CD14-positive monocyte (primary cell): Measurements from ENCODE around the gene SKIC8. TPM values are rescaled to one million over a fixed set of nuclear protein-coding genes. Genes with fewer than 3 reads are reported as not detected.
A peak's percentile ranks its signal among the peaks of the same experiment; 100 is the strongest.

Experiments used
- DNase-seq, 3 donors: peaks; one replicate each; pipeline ENCODE4 v3.0.0-alpha.2; 2011 to 2022
- H2AFZ ChIP-seq: 2 replicates; pipeline ENCODE4 v1.6.0; 2012; ENCODE audit warnings: mild to moderate bottlenecking, low read depth, low read length, inconsistent platforms; ENCODE audit not compliant: insufficient read depth, poor library complexity, severe bottlenecking
- H3K27ac ChIP-seq, 2 donors: 1 replicate in 1 of 2; 2 replicates in 1 of 2; pipeline ENCODE4 v1.5.1; 2012 to 2013; ENCODE audit warnings: low read length in 2 of 2, control low read depth in 1 of 2, inconsistent platforms in 1 of 2, low read depth in 1 of 2, mild to moderate bottlenecking in 1 of 2
- H3K27me3 ChIP-seq, 2 donors: one replicate each; pipeline versions ENCODE4 v1.6.0 to v1.6.1; 2011 to 2013; ENCODE audit warnings: low read length in 2 of 2; ENCODE audit not compliant: control insufficient read depth in 2 of 2, insufficient read depth in 2 of 2
- H3K36me3 ChIP-seq, 2 donors: replicated peaks in 1 of 2; 1 replicate in 1 of 2; 2 replicates in 1 of 2; pipeline versions ENCODE4 v1.5.1 to v1.6.1; 2012 to 2013; ENCODE audit warnings: low read length in 2 of 2, control low read depth in 1 of 2, inconsistent platforms in 1 of 2, mild to moderate bottlenecking in 1 of 2; ENCODE audit not compliant: insufficient read depth in 2 of 2, control insufficient read depth in 1 of 2
- H3K4me1 ChIP-seq, 2 donors: 1 replicate in 1 of 2; 2 replicates in 1 of 2; pipeline versions ENCODE4 v1.5.1 to v1.6.1; 2012 to 2013; ENCODE audit warnings: low read length in 2 of 2, control low read depth in 1 of 2, inconsistent platforms in 1 of 2, mild to moderate bottlenecking in 1 of 2, moderate library complexity in 1 of 2; ENCODE audit not compliant: insufficient read depth in 2 of 2, control insufficient read depth in 1 of 2
- H3K4me2 ChIP-seq: replicated peaks from 2 replicates; pipeline ENCODE3; 2012; ENCODE audit warnings: low read length, moderate library complexity, mild to moderate bottlenecking; ENCODE audit not compliant: poor library complexity, severe bottlenecking; ENCODE audit errors: extremely low read depth
- H3K4me3 ChIP-seq, 3 experiments: fragments of 200-600 bp in 1 of 3; sonication (generic) in 1 of 3; replicated peaks in 1 of 3; 1 replicate in 2 of 3; 2 replicates in 1 of 3; pipeline ENCODE4 v1.5.1; 2011 to 2013; ENCODE audit warnings: low read length in 3 of 3, mild to moderate bottlenecking in 3 of 3, control low read depth in 2 of 3, low read depth in 2 of 3, inconsistent platforms in 1 of 3, moderate library complexity in 1 of 3
- H3K79me2 ChIP-seq: 2 replicates; pipeline ENCODE4 v1.6.0; 2012; ENCODE audit warnings: mild to moderate bottlenecking, control low read depth, inconsistent platforms, low read length, moderate library complexity; ENCODE audit not compliant: insufficient read depth
- H3K9ac ChIP-seq: 2 replicates; pipeline ENCODE4 v1.6.0; 2017; ENCODE audit warnings: low read length, mild to moderate bottlenecking; ENCODE audit not compliant: insufficient read depth, poor library complexity, severe bottlenecking
- H3K9me3 ChIP-seq, 2 donors: replicated peaks in 1 of 2; 1 replicate in 1 of 2; 2 replicates in 1 of 2; pipeline versions ENCODE4 v1.5.1 to v1.6.1; 2012 to 2013; ENCODE audit warnings: low read length in 2 of 2, control low read depth in 1 of 2; ENCODE audit not compliant: control insufficient read depth in 1 of 2, insufficient read depth in 1 of 2
- H4K20me1 ChIP-seq: 2 replicates; pipeline ENCODE4 v1.6.0; 2012; ENCODE audit warnings: mild to moderate bottlenecking, low read length, control low read depth, moderate library complexity; ENCODE audit not compliant: insufficient read depth
- H3K27ac Mint-ChIP-seq, 7 donors: one replicate each; pipeline ENCODE4 v1.8.0; 2020; ENCODE audit warnings: mild to moderate bottlenecking in 7 of 7, mixed read lengths in 7 of 7, moderate library complexity in 6 of 7, inconsistent platforms in 2 of 7
- H3K27me3 Mint-ChIP-seq, 3 donors: one replicate each; pipeline ENCODE4 v1.8.0; 2021 to 2022; ENCODE audit warnings: low read depth in 3 of 3, mild to moderate bottlenecking in 3 of 3, mixed read lengths in 3 of 3, moderate library complexity in 3 of 3, inconsistent platforms in 1 of 3
- H3K36me3 Mint-ChIP-seq, 2 donors: one replicate each; pipeline ENCODE4 v1.8.0; 2020; ENCODE audit warnings: mixed read lengths in 2 of 2, inconsistent platforms in 1 of 2, mild to moderate bottlenecking in 1 of 2
- H3K4me1 Mint-ChIP-seq: one replicate; pipeline ENCODE4 v1.8.0; 2020; ENCODE audit warnings: mild to moderate bottlenecking, mixed read lengths
- H3K4me3 Mint-ChIP-seq, 2 donors: one replicate each; pipeline ENCODE4 v1.8.0; 2020; ENCODE audit warnings: mild to moderate bottlenecking in 2 of 2, mixed read lengths in 2 of 2, moderate library complexity in 1 of 2
- H3K9me3 Mint-ChIP-seq, 7 donors: one replicate each; pipeline ENCODE4 v1.8.0; 2020 to 2022; ENCODE audit warnings: mixed read lengths in 7 of 7, mild to moderate bottlenecking in 6 of 7, moderate library complexity in 6 of 7, inconsistent platforms in 2 of 7
- WGBS: methylation state at CpG from one replicate; pipeline ENCODE4 v1.1.5; 2013; ENCODE audit warnings: missing lambda C conversion rate; ENCODE audit not compliant: insufficient coverage; 5-methylcytosine and 5-hydroxymethylcytosine counted together
- intact Hi-C, 2 donors: fragments of 100-400 bp; cut with micrococcal nuclease; formaldehyde crosslinking; loops; one replicate each; pipeline versions ENCODE4 v1.15.0 to v1.15.1; 2023
- polyA plus RNA-seq, 3 donors: library from polyadenylated mRNA; depleted of rRNA in 1 of 3; unstranded in 2 of 3; stranded (reverse) in 1 of 3; fragments of 300-500 nt in 2 of 3; fragments of >200 nt in 1 of 3; fragmentation: Illumina TruSeq in 2 of 3; gene quantifications; 1 replicate in 2 of 3; 2 replicates in 1 of 3; pipeline ENCODE4 v1.2.3, GENCODE V29; 2012 to 2021
- TF ChIP-seq, protein P1 (sequence below): fragments of 200-600 bp; IDR thresholded peaks from one replicate; pipeline ENCODE4 v1.8.0; 2022; ENCODE audit warnings: antibody characterized with exemption, mild to moderate bottlenecking

Gene SKIC8
- polyA plus RNA-seq, 3 donors = 59.8 to 123 (median 88.0) TPM

DNA sequence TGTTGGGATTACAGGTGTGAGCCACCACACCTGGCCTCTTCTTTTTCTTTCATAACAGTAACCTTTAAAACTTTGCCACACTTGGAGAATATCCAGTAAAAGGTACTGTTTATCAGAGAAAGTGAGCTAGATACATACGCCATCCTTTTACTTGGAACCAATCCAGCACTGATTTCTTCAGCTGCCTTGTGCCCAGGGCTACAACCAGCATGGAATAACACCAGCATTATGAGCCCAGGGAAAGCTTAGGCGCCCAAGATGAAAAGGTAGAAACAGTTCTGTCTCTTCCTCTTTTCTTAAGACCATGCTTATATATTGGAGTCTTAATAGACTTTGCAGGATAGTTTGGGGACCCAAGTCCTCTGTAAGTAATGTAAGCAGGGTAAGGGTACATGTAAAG, 8.4 kb downstream of the SKIC8 start:
- WGBS = no CpG with 5 or more reads among the region's 2 CpGs
- Mint-ChIP-seq H3K4me3 (no peak overlapping the region), H3K4me1 (peaks cover 3% of the 10 kb centered on the region), H3K9me3 (no peaks in the 10 kb centered on the region), H3K27me3 (no peaks in the 10 kb centered on the region), H3K27ac (no peak overlapping the region), H3K36me3 (peaks cover 65 to 70% of the 10 kb centered on the region in 2 donors)
- H3K9ac ChIP-seq = no peak overlapping the region
- H3K4me3 ChIP-seq = no peak overlapping the region
- DNase-seq = no peak
- no peaks in the 10 kb centered on the region for H3K27me3 ChIP-seq
- no peak overlapping the region for H3K4me2 ChIP-seq
- H3K9me3 ChIP-seq = no peaks in the 10 kb centered on the region
- H3K4me1 ChIP-seq = no peaks in the 10 kb centered on the region
- H3K79me2 ChIP-seq = peaks cover 10% of the 10 kb centered on the region
- H3K27ac ChIP-seq = no peak overlapping the region
- TF ChIP-seq, protein P1, sequence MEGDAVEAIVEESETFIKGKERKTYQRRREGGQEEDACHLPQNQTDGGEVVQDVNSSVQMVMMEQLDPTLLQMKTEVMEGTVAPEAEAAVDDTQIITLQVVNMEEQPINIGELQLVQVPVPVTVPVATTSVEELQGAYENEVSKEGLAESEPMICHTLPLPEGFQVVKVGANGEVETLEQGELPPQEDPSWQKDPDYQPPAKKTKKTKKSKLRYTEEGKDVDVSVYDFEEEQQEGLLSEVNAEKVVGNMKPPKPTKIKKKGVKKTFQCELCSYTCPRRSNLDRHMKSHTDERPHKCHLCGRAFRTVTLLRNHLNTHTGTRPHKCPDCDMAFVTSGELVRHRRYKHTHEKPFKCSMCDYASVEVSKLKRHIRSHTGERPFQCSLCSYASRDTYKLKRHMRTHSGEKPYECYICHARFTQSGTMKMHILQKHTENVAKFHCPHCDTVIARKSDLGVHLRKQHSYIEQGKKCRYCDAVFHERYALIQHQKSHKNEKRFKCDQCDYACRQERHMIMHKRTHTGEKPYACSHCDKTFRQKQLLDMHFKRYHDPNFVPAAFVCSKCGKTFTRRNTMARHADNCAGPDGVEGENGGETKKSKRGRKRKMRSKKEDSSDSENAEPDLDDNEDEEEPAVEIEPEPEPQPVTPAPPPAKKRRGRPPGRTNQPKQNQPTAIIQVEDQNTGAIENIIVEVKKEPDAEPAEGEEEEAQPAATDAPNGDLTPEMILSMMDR = no peak
- intact Hi-C loops = no loop called here
- H4K20me1 ChIP-seq = no peaks in the 10 kb centered on the region
- H3K36me3 ChIP-seq = peaks cover 60 to 89% of the 10 kb centered on the region in 2 donors
- no peak overlapping the region for H2AFZ ChIP-seq

DNA sequence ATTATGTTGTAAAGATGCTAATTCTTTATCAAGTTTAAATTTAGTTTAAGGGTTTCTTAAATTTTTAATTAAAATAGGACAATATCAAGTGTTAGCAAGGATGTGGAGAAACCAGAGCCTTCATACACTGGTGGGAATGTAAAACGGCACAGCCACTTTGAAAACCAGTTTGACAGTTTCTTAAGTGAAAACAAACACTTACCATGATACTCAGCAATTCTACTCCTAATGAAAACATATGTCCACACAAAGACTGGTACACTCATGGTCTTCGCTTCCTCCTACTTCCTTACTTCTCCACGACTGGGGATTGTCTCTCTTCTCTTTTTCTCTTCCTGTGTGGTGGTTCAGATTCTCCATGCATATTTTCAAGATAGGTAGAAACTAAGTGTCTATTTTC, 9.2 kb downstream of the SKIC8 start:
- Mint-ChIP-seq H3K36me3 (peaks cover 71 to 75% of the 10 kb centered on the region in 2 donors), H3K4me3 (no peak overlapping the region), H3K9me3 (no peaks in the 10 kb centered on the region), H3K4me1 (peaks cover 3% of the 10 kb centered on the region), H3K27ac (peak overlapping the region in 1 of 7 donors; percentile 22), H3K27me3 (no peaks in the 10 kb centered on the region)
- H3K9ac ChIP-seq = no peak overlapping the region
- no peaks in the 10 kb centered on the region for H3K27me3 ChIP-seq
- intact Hi-C loops = no loop called here
- H3K36me3 ChIP-seq = peaks cover 67 to 92% of the 10 kb centered on the region in 2 donors
- no peak for DNase-seq
- H4K20me1 ChIP-seq = no peaks in the 10 kb centered on the region
- H3K4me2 ChIP-seq = no peak overlapping the region
- H2AFZ ChIP-seq = no peak overlapping the region
- no peaks in the 10 kb centered on the region for H3K4me1 ChIP-seq
- H3K27ac ChIP-seq = no peak overlapping the region
- H3K79me2 ChIP-seq = peaks cover 6% of the 10 kb centered on the region
- 100% methylated on average over 1 of the region's 3 CpGs for WGBS
- TF ChIP-seq, protein P1 = no peak
- no peak overlapping the region for H3K4me3 ChIP-seq
- no peaks in the 10 kb centered on the region for H3K9me3 ChIP-seq
